ENCODE measurements around the gene POLN. TPM values are rescaled to one million over a fixed set of nuclear protein-coding genes. Genes with fewer than 3 reads are reported as not detected.

Gene POLN
- total RNA-seq, 1 experiment from 2014 or later: 0.50 TPM

DNA sequence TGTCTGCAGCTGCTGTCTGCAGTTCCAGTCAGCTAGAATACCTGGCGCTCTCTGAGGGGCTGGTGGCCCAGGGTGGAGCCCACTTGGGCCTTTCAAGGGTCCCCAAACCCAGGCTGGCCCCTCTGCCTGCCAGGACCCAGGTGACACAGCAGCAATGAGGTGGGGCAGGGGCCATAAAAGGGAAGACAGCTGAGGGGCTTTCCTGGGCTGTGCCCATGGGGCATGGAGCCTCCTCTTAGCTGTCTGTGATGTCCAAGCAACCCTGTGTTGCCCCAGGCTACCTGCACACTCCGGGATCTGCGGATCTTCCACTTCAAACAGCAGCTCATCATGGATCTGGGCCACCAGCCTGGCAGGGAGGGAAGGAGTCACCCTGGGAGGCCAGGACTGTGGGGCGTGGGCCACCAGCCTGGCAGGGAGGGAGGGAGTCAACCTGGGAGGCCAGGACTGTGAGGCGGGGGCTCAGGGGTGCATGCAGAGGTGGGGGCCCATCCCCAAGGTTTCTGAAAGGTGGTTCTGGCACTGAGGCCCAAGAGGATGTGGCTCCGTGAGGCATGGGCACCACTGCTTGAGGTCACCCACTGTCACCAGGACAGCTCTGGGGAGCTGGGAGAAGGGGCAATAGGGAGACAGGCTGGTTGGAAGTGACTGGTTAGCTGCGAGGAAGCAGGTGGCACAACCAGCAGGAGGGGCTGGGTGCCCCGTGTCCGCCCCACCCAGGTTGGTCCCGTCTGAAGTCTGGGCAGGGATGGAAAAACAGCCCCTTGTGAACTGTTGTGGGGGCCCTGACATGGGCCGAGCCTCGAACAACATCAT, 166.5 kb downstream of the POLN start:
- no peak for DNase-seq (ENCODE audit: extremely low read depth, low read depth)

DNA sequence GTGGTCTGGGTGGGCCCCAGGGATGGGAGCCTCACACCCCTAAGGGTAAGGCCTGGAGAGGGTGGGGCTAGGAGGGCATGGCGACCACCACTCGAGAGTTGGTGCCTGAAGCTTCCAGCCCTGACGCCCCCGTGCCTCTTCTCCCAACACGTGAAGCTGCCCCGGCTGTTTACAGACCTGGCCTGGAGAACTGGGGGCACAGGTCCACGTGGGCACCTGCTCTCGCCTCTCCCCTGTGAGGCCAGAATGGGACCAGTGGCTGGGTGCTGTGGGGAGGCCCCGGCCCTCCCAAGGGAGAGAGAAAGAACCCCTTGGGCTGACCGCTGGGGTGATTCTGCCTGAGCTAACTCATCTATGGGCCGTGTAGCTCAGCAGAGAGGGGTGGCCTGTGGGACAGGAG, 167.3 kb downstream of the POLN start:
- no peak for DNase-seq (ENCODE audit: extremely low read depth, low read depth)

DNA sequence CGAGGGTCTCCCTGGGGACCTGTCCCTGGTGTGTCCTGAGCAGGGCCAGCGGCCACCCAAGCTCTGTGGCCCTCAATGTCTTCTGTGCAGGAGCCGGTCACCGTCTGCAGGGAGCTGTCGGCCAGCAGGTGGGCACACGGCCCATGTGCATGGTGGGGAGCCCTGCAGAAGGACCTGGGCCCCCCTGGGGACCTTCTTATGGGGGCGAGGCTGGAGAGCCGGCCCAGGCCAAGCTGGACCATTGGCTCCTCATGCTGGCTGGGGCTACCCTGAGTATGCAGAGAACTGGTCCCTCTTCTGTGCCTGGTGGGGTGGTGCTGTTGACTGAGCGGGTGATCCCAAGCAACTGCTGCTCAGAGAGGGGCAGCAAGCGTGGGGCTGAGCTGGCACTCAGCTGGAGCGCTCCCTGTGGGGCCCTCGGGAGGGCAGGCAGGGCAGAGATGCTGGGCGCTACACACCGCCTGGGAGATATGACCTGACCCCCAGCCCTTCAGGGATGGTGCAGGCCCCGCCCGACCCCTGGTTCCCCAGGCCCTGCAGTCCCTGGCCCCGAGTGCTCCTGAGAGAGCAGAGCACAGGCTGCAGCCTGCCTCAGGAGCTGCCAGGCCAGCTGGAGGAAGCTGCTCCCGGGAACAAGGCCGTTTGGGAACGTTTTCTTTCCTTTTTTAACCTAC, 168.0 kb downstream of the POLN start:
- DNase-seq (ENCODE audit: extremely low read depth, low read depth): no peak

DNA sequence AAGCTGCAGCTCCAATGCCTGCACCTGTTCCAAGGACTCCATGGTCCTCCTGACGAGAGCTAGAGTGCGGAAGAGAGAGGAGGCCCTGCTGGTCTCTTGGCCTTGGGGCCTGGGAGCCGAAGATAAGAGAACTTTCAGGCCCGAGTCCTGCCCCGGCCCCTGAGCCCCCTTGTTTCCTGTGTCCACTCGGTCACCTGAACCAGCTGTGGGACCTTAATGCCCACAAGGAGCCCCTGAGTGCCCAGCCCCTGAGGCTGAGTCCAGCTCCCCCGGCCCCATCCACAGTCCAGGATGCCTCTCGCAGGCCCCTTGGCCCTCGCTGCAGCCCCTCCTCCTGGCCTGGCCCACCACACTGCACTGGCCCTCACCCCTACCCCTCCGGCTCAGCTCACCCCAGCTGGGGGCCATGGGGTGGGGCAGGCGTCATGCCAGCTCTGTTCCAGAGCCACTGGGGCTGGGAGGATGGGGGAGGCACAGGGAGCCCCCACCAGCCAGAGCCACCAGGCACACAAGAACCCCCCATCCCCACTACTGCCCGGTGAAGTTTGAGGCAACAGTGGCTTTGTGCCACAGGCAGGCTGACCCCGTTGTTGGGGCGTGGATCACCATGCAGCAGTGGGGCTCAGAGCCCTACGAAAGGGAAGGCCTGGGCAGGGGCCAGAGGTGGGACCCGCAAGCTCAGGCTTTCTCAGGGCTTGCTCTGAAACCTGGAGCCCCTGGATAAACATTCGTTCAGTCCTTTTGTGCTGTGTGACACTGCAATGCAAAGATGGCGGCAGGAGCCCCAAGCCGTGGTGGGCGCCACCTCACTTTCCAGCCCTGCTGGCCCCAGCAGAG, 168.7 kb downstream of the POLN start:
- no peak for DNase-seq (ENCODE audit: extremely low read depth, low read depth)

DNA sequence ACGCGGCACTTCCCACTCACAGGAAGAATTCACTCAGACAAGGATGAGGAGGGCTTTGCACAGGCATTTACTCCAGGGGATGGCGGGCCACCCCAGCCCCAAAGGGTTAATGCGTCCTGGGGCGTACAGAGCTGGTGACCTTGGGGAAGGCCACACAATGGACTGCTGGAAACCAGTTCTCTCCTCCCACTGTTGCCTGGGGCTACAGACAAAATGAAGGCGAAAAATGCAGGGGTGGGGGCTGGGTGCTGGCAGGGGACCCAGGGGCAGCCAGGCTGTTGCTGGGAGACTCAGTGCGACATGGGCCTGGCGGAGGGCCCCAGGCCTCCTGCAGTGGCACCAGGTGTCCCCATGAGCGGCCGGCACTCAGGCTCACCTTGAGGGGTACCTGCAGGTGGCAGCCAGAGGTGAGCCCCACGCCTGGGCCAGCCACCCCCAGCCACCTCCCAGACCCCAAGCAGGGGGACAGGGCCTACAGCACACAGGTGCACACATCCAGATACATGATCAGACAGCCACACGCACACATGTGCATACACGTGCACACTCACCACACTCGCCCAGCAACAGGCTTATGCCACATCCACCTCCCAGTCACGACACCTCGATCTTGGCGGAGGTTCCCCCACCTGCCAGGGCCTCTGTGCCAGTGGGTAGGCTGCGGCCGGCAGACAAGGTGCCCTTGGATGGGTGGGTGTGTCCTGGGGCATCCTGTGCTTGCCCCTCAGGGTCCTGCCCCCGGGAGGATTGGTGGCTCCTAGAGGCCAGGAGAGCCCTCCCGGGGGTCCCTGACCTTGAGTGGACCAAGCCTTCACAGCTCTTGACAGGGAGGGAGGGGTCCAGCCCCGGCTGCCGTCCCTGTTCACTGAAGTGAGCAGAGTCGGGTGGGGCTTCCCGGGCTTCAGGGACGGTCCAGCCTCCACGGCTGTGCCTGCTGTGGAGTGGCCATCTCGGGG, 169.7 kb downstream of the POLN start:
- DNase-seq (ENCODE audit: extremely low read depth, low read depth): no peak

DNA sequence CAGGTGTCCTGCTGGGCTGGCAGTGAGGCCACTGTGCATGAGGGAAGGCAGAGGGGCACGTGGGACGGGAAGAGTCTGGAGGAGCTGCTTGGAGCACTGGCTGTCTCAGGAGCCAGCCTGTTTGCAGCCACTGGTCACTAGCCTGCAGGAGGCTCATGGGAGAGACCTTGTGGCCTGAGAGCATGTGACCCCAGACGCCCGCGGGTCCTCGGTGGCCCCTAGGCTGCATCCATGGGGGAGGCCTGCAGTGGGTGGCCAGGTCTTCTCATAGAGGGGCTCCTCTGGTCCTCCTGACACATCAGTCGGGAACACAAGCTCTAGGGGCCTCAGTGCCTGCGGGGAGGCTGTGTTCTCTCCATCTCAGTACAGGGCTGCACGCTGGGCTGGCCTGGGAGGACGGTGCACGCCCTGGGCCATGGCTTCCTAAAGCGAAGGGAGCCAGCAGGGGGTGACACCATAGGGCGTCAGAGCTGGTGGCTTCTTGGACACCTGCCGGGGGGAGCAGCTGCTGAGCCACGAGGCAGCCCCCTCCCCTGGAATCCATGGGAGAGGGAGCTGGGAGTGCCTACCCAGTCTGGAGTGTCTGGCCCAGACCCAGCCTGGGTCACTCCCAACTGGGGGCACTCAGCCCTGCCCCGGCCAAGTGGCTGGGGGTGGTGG, 170.5 kb downstream of the POLN start:
- no peak for DNase-seq (ENCODE audit: extremely low read depth, low read depth)

DNA sequence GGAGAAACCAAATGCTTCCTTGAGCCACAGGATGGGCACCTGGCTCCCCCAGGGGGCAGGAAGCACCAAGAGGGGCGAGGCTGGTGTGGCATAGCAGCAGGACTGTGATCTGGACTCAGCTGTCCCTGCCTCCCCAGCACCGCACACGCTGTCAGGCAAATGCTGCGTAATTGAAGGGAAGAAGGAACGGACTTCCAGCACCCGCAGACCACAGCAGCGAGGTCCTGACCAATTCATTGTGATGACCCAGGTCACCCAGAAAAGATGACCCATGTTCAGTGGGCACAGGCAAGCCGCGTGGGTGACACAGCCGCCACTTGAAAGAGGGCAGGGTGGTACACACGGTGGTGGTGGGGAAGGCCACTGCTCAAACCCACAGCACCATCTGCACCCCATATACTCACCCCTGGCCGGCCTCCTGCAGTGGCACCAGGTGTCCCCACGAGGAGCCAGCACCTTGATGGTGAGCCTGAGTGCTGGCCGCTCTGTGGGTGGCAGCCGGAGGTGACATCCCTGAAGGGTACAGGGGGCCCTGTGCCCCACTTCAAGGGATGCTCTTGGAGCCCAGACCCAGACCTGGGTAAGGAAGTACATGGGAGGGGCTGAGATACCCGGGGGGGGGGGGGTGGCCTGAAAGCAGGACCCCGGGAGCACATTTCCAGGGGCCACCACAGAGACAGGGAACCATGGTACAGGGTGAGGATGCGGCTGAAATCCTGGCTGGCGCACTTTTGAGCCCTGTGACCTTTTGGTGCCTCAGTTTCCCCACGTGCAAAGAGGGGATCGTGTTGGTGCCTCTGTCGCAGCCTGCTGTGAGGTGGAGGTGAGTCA, 171.3 kb downstream of the POLN start:
- DNase-seq (ENCODE audit: extremely low read depth, low read depth): no peak

DNA sequence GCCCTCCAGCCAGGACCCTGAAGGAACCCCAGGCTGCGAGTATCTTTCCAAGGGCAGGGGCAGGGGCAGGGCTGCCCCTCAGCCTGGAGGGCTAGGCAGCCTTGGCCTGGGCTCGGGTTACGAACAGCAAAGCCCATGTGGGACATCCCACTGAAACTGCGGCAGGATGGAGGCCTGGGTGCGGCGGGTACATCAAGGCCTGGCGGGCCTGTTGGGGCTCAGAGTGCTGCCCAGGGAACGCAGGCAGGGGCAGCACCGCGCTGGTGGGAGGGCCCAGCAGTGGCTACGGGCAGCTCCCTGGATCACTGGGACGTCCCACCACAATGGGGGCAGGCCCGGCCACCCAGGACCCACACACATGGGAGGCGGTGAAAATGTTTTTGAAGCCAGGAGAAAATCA, 171.9 kb downstream of the POLN start:
- no peak for DNase-seq (ENCODE audit: extremely low read depth, low read depth)

DNA sequence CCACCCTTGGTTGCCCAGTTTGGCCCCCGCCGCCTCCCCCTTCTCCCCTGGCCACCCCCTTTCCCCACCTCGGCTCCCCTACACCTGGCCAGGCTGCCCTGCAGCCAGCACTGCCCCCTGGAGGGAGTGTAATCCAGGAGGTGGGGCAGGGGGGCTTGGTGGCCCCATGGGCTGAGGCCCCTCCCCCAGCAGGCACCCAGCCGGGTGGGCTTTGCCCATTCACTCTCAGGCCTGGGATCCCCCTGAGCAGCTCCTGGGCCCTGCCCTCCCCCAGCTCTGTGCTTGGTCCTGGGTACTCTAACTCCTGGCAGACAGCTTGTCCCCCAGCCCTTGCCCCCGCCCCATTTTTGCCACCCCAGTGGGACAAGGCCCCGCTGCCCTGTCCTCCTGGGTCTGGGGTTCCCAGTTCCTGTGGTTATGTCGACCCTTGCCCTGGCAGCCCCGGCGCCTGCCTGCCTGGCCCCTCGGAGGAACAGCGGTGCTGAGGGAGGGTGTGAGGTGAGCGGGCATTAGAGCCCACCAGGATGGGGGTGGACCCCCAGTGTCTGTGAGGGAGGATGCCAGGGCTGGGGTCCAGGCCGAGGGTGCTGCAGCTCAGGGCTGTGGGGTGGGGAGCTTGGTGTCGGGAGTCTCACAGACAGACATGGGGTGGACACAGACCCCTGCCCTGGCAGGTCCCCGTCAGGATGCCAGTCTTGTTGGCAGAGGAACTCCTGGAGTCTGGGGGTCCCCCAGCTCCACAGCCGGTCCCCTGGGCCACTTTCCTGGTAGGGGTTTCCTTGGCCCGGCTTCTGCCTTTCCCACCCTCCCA, 172.6 kb downstream of the POLN start:
- DNase-seq (ENCODE audit: extremely low read depth, low read depth): no peak

DNA sequence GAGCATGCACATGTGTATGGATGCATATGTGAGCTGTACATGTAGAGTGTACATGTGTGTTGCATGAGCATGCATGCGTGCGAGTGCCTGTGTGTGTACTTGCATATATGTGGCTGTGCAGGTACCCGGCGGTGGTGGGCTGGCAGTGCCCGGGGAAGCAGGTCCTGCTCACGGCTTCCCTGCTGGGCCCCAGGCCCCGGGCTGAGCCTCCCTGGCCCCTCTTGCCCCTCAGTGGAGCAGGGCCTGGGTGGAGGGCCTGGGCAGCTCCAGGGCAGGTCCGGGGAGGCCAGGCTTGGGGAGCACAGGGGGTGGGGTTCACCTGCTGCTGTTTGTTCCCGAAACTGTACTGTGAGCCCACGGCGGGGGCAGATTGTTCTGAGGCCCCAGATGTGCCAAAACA, 173.4 kb downstream of the POLN start:
- DNase-seq (ENCODE audit: extremely low read depth, low read depth): no peak

DNA sequence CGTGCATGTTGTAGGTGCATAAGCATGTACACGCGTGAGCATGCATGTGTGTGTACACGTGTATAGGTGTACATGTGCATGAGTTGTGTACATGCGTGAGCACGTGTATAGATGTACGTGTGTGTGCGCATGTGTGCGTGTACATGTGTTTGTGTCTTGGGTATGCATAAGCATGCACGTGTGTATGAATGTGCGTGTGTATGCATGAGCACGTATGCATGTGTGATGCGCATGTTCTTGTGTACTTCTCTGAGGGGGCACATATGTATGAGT, 173.8 kb downstream of the POLN start:
- DNase-seq (ENCODE audit: extremely low read depth, low read depth): no peak

DNA sequence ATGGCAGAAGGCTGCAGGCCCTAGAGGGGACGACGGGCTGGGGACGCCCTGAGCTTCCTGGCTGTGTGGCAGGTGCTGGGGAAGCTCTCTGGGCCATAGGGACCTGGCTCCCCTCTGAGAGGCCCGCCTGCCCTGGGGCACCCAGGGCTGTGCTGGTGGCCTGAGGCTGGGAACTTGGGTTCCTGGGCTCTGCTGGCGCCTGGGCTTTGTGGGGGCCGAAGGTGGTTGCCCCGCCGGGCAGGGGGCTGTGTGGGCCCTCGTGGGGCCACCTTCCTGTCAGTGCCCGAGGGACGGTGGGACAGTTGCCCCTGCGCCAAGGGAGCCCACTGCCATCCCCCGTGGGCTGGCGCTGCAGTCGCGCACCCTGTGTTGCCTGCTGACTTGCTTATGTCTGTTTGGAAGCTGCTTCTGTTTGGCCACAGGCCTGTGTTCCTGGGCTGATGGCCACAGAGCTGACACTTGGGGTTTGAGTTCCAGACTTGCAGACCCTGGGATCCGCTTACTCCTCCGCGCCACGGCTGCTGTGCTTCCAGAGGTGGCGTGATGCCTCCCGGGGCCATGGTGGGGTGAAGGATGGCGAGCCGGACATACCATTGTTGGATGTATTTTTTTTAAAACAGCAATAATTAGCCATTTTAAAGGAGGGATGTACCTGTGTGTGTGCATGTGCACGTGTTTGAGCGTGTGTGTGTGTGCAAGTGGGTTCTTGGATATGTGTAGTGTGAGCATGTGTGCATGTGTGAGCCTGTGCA, 174.3 kb downstream of the POLN start:
- DNase-seq (ENCODE audit: extremely low read depth, low read depth): no peak

DNA sequence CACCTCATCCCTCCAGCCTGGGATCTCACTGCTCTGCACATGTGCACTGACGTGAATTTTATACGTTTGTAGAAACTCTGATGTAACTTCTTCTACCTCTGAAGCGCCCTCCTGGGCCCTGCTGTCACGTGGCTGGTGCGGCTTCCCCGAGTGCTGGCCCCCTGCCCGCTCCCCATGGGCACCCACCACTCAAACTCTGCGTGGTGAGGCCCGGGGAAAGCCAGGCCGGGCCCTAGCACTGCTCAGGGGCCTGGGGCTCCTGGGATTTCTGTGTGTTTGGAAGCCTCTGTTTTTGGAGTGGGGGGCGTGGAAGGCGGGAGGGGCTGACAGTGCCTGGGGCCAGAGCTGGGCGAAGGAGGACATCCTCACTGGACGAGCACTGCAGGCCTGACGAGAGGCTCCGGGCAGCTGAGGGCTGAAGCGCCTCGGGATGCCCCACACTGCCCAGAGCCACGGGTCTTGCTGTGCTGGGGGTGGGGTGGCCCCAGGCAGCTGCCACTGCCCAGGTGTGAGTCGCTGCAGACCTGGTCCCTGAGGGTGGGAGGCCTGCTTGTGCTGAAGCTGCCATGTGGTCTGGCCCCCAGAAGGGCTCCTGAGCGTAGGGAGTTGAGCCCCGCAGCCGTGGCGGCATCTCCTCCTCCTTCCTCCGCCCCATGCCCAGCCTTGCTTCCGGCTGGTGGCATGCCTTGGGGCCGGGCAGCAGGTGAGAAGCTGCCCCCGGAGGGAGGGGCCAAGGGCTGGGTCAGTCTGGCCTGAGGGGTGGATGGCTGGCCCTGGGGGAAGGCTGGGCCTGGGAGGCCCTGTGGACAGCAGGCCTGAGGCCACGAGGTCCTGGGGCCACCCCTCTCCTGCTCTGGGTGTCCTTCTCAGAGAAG, 175.1 kb downstream of the POLN start:
- no peak for DNase-seq (ENCODE audit: extremely low read depth, low read depth)

DNA sequence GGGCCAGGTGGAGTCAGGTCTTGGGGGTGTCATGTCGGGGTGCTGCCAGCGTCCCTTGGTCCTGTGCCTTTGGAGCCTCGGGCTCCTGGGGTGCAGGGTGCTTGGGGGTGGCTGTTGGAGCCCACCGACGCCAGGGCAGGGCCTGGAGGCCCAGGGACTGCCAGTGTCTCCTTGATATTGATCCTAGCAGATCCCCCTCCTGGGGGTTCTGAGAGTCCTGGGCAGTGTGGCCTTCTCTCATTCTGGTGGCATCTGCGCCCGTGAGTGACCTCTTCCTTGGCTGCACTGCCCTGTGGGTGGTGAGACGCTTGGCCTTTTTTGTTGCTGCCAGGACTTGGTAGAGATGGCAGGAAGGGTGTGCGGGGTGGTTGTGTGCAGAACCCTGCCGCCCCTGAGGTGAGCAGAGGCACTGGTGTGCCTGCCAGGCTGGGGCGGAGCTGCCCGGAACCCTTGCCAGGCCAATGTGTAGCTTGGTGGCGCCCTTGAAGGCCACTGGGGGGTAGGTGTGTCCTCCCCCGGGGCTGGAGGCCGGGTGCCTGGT, 175.8 kb downstream of the POLN start:
- no peak for DNase-seq (ENCODE audit: extremely low read depth, low read depth)

DNA sequence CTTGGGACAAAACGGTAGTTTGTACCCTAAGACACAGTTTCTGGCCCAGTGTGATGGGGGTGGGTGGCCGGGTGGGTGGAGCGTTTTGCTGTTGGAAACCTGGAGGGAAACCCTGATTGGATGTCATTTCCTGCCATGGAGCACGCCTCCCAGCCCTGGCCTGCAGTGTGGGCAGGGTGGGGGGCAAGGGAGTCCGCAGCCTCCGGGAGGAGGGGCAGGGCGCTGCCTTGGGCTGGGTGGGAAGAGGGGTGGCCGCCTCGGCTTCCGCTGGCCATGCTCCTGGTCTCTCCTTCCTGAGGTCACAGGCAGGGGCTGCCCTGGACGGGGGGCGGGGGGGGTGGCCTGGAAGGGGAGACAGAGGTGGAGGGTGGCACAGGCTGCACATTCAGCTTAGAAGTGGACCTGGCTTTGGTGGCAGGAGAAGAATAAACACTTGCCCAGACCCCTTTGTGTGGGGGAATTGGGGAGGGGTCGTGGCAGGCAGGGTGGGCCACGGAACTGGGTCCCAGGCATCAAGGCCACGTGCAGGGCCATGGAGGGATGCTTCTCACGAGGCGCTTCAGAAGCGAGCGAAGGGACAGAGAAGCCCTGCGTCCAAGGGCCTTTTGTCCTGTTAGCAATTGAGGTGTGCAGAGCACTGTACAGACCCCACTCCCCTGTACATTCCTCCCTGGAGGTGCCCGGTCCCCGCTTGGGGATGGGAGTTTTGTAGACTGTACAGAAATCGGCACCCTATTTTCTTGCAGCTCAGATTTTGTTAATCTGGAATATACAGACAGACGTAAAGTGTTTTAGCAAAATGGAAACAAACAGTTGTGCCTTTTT, 176.6 kb downstream of the POLN start:
- DNase-seq (ENCODE audit: extremely low read depth, low read depth): no peak
